HG02588 (cell line): ENCODE measurements around the gene VEGFC.

ENCODE experiments used
- ATAC-seq: cut with Tn5 transposase; IDR thresholded peaks from one replicate; pipeline ENCODE4 v1.9.1; 2021; ENCODE audit warnings: mild to moderate bottlenecking, moderate library complexity; ENCODE audit not compliant: unreplicated experiment

VEGFC gene

GRCh38 chr4:176792326-176793059 is at the start of gene VEGFC:
VEGFC (minus strand) TSS chr4:176792922; CDS start chr4:176792311, 611 bp downstream.
- peak; percentile 78 for ATAC-seq

- ATAC-seq = no peak
Measured at GRCh38 chr4:176841711-176842112, 49.0 kb upstream of the VEGFC start.

- no peak for ATAC-seq
Measured at GRCh38 chr4:176840166-176840565, 47.4 kb upstream of the VEGFC start.

- ATAC-seq = no peak
Measured at GRCh38 chr4:176839656-176840055, 46.9 kb upstream of the VEGFC start.

- no peak for ATAC-seq
Measured at GRCh38 chr4:176838601-176839433, 46.1 kb upstream of the VEGFC start.

GRCh38 chr4:176837169-176837895 is 44.6 kb upstream of the VEGFC start:
- ATAC-seq = no peak

- ATAC-seq = no peak
Measured at GRCh38 chr4:176834531-176834930, 41.8 kb upstream of the VEGFC start.

GRCh38 chr4:176833400-176834175 is 40.9 kb upstream of the VEGFC start:
- no peak for ATAC-seq

- no peak for ATAC-seq
Measured at GRCh38 chr4:176830971-176831370, 38.2 kb upstream of the VEGFC start.

- no peak for ATAC-seq
Measured at GRCh38 chr4:176825586-176825985, 32.9 kb upstream of the VEGFC start.

GRCh38 chr4:176824645-176825366 is 32.1 kb upstream of the VEGFC start:
- no peak for ATAC-seq

- no peak for ATAC-seq
Measured at GRCh38 chr4:176818531-176818930, 25.8 kb upstream of the VEGFC start.

GRCh38 chr4:176817204-176817603 is 24.5 kb upstream of the VEGFC start:
- peak; percentile 72 for ATAC-seq

- ATAC-seq = no peak
Measured at GRCh38 chr4:176814770-176815169, 22.0 kb upstream of the VEGFC start.

GRCh38 chr4:176810481-176811249 is 17.9 kb upstream of the VEGFC start:
- no peak for ATAC-seq

- no peak for ATAC-seq
Measured at GRCh38 chr4:176806778-176807375, 14.2 kb upstream of the VEGFC start.

- no peak for ATAC-seq
Measured at GRCh38 chr4:176805155-176805554, 12.4 kb upstream of the VEGFC start.

- no peak for ATAC-seq
Measured at GRCh38 chr4:176800891-176801534, 8.3 kb upstream of the VEGFC start.
